Mucosa of stomach (tissue), 1 donor: Measurements from ENCODE around the gene FCHSD1.
A peak's percentile ranks its signal among the peaks of the same experiment; 100 is the strongest.
"Not testable (repeated sequence)": the region's sequence is repeated elsewhere in the genome, so short reads cannot be mapped to it uniquely, and the experiment has no call there.

Experiments
- H3K27me3 ChIP-seq: one replicate; pipeline ENCODE4 v1.7.0; 2013; ENCODE audit warnings: mild to moderate bottlenecking, low read length; ENCODE audit not compliant: control insufficient read depth, insufficient read depth
- H3K36me3 ChIP-seq: one replicate; pipeline ENCODE4 v1.7.0; 2013; ENCODE audit warnings: low read length; ENCODE audit not compliant: control insufficient read depth, insufficient read depth
- H3K4me1 ChIP-seq: one replicate; pipeline ENCODE4 v1.7.0; 2013; ENCODE audit warnings: mild to moderate bottlenecking, low read length; ENCODE audit not compliant: control insufficient read depth, insufficient read depth
- H3K4me3 ChIP-seq: one replicate; pipeline ENCODE4 v1.7.0; 2013; ENCODE audit warnings: low read length
- H3K9ac ChIP-seq: one replicate; pipeline ENCODE4 v1.7.0; 2013; ENCODE audit warnings: mild to moderate bottlenecking, low read length, moderate library complexity
- H3K9me3 ChIP-seq: one replicate; pipeline ENCODE4 v1.7.0; 2013; ENCODE audit warnings: mild to moderate bottlenecking, low read length, moderate library complexity; ENCODE audit not compliant: control insufficient read depth
- donor health status: Pancreatic carcinoma.

FCHSD1 gene

DNA sequence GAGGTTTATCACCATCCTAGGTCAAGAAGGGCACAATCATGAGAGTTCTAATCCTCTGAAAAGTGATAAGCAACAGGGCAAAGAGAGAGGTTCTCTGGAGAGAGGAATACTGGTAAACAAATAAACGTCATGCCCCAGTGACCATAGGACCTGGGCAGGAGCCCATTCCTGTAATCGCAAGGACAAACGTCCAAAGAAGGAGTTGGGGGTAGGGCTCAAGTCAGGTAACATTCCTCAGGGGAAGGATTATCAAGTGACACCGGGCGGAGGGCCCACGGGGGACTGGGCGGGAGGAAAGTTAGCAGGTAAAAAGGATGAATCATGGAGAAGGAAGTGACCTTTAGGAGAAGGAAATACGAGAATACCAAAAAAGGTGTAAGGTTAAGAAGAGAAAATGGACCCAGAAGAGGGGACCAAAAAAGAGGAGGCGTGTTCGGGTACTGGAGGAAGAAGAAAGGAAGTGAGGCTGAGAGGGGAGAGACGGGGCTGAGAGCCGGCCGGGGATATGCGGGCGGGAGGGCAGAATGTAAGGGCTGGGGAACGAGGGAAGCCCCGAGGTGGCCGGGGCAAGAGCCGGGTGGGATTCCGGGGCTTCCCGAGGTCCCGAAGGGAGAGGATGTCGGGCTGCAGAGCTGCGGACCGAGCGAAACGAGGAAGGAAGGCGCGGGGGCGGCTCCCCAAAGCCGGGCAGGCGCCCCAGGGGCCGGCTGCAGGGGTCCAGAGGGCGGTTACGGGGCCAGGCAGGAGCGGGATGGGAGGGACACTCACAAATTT lies 33.0 kb downstream of the FCHSD1 start:
- peak overlapping the region; percentile 29 for H3K4me3 ChIP-seq
- H3K4me1 ChIP-seq: peaks cover 26% of the 10 kb centered on the region
- H3K9me3 ChIP-seq: no peaks in the 10 kb centered on the region
- H3K36me3 ChIP-seq: no peaks in the 10 kb centered on the region
- H3K27me3 ChIP-seq: no peaks in the 10 kb centered on the region
- peak overlapping the region; percentile 89 for H3K9ac ChIP-seq

DNA sequence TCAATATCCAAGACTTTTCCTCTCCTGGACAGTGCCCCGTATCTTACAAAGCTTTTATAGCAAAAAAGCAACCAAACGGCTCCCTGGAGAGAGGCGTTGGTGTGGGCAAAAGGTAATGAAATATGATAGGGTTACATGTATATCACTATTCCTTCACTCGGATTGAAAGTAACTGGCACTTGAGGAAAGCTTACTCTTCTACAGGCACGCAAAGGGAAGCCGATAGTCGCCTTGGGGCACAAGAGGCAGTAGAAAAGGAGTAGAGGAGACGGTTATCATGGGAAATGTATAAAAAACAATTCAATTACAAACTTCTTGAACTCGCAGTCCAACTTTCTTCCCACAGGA lies 33.6 kb downstream of the FCHSD1 start:
- Histone ChIP-seq H3K4me3 (peak overlapping the region; percentile 29), H3K9me3 (no peaks in the 10 kb centered on the region), H3K36me3 (no peaks in the 10 kb centered on the region), H3K27me3 (no peaks in the 10 kb centered on the region), H3K4me1 (peaks cover 26% of the 10 kb centered on the region), H3K9ac (peak overlapping the region; percentile 89)

DNA sequence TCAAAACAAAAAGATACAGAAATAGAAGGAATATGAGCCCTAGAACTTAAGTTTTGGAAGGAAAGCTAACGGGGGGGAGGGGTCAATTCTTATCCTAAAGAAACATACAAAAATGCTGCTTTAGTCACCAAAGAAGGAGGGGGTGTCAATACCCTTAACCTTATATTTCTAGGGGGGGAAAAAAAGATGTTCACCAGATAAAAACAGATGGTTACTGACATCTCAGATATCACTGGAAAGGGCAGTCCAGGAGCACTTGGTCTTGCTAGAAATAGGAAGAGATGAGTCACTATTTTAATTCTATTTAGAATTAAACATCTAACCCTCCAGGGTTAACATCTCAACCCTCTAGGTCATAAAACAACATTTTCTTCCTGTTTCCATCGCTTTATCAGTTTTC lies 34.1 kb downstream of the FCHSD1 start:
- Histone ChIP-seq H3K9me3 (no peaks in the 10 kb centered on the region), H3K9ac (peak overlapping the region; percentile 89), H3K36me3 (no peaks in the 10 kb centered on the region), H3K4me3 (peak overlapping the region; percentile 29), H3K27me3 (no peaks in the 10 kb centered on the region), H3K4me1 (peaks cover 30% of the 10 kb centered on the region)

DNA sequence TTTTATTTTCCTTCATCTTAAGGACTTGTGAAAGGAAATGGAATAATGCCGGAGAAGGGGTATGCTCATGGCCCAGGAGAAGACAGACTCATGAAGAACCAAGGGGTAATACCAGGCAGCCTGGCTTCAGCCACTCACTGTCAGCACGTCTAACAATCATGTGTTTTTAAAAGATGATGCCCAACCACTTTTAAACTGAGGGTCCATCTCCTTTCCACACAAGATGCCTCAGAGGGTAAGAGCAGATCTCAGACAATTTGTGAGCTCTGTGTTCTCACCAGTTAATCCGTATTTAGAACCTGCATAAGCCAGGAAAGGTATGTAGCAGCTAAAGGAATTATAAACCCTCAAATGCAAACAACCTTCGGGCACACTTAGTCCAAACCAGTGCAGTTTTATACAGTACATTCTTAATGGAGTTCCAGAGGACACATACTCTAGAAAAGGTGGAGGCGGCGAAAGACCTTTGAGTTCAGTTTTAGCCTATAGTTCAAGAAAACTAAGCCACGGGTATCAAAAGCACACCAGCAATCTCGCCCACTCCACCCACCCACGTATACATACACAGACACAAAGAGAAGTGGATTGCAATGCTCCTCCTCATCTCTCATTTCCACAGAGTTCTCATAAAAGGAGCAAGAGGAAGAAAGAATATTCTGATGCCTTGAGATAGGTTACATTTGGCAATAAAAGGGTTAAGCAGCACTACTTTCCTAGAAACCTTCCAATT lies 35.1 kb downstream of the FCHSD1 start:
- Histone ChIP-seq H3K9ac (no peak overlapping the region), H3K27me3 (no peaks in the 10 kb centered on the region), H3K4me1 (peaks cover 31% of the 10 kb centered on the region), H3K9me3 (no peaks in the 10 kb centered on the region), H3K4me3 (no peak overlapping the region), H3K36me3 (no peaks in the 10 kb centered on the region)

DNA sequence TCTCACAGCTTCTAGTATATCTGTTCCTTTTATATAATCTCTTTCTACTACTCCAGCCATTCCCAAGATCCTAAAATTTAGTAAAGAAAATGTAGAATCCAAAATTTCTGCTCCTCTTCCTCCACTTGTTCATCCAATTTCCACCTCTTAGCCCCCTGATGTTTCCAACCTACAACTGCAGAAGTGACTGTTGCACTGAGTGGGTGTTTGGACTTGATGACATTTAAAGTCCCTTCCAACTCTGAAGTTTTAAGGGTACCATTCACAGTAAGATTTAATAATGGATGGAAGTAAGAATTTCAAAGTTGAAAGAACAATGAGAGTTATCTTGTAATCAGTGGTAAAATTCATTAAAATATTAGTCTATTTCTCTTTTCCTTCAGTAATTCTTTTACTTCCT lies 37.9 kb downstream of the FCHSD1 start:
- H3K9me3 ChIP-seq: no peaks in the 10 kb centered on the region
- H3K4me3 ChIP-seq: no peak overlapping the region
- H3K36me3 ChIP-seq: no peaks in the 10 kb centered on the region
- no peak overlapping the region for H3K9ac ChIP-seq
- H3K4me1 ChIP-seq: peaks cover 48% of the 10 kb centered on the region
- H3K27me3 ChIP-seq: no peaks in the 10 kb centered on the region

DNA sequence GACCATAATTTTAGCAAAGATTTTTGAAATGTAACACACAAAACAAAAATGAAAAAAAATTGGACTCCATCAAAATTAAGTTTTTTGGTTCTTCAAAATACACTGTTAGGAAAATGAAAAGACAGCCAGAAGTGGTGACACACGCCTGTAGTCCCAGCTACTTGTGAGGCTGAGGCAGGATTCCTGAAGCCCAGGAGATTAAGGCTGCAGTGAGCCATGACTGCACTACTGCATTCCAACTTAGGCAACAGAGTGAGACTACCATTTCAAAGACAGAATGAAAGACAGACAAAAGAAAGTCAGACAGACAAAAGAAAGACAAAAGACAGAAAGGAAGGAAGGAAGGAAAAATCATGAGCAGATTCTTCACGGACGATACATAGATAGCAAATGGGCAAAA lies 39.9 kb downstream of the FCHSD1 start:
- no peaks in the 10 kb centered on the region for H3K36me3 ChIP-seq
- H3K4me1 ChIP-seq: peaks cover 47% of the 10 kb centered on the region
- H3K9me3 ChIP-seq: no peaks in the 10 kb centered on the region
- H3K4me3 ChIP-seq: no peak overlapping the region
- H3K27me3 ChIP-seq: no peaks in the 10 kb centered on the region
- no peak overlapping the region for H3K9ac ChIP-seq

DNA sequence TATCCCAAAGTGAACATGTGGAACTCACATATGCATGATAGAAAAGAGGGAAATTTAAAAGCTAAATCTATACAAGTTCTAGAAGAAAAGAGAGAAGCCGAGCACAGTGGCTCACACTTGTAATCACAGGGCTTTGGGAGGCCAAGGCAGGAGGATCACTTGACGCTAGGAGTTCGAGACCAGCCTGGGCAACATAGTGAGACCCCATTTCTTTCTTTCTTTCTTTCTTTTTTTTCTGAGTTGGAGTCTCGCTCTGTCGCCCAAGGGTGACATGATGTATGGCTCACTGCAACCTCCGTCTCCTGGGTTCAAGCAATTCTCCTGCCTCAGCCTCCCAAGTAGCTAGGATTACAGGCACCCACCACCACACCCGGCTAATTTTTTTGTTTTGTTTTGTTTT lies 41.3 kb downstream of the FCHSD1 start:
- H3K9ac ChIP-seq, H3K27me3 ChIP-seq, H3K4me3 ChIP-seq, H3K9me3 ChIP-seq, H3K36me3 ChIP-seq: not testable (repeated sequence)
- H3K4me1 ChIP-seq: peaks cover 45% of the 10 kb centered on the region

DNA sequence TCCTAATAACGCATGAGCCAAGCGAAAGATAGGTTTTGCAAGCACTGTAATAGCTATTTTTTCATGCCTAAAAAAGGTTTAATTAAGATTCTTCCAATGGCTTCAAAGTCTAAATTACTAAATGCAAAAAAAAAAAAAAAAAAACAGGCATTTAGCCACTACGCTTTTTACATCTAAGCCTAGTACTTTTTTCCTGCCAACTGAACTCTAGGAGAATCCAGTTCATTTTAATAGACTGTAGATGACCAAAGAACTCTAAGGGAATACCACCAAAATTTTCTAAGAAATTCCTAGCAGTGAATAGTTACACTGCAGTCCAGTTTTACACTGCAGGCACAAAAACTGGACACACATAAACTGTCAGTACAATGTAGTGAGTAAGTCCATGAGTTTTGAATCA lies 42.2 kb downstream of the FCHSD1 start:
- Histone ChIP-seq H3K9me3 (no peaks in the 10 kb centered on the region), H3K27me3 (no peaks in the 10 kb centered on the region), H3K36me3 (no peaks in the 10 kb centered on the region), H3K4me1 (peaks cover 51% of the 10 kb centered on the region), H3K4me3 (no peak overlapping the region), H3K9ac (no peak overlapping the region)

DNA sequence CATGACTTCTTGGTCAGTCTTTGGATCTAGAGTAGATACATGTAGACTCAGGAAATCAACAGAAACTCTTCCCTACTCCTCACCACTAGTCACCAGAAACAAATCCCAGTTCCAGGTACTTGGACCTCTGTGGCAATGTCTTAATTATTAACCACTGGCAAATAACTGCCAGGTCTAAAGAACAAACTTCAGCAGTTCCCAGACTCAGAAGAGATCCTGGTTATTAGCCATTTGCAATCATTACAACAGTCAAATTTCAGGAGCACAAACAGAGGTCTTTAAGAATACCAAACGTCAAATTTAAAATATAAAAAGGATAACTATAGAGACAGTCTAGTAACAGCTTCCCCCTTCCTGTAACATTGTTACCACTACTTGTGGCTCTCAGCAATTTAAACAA lies 42.7 kb downstream of the FCHSD1 start:
- H3K9me3 ChIP-seq: no peaks in the 10 kb centered on the region
- H3K36me3 ChIP-seq: no peaks in the 10 kb centered on the region

DNA sequence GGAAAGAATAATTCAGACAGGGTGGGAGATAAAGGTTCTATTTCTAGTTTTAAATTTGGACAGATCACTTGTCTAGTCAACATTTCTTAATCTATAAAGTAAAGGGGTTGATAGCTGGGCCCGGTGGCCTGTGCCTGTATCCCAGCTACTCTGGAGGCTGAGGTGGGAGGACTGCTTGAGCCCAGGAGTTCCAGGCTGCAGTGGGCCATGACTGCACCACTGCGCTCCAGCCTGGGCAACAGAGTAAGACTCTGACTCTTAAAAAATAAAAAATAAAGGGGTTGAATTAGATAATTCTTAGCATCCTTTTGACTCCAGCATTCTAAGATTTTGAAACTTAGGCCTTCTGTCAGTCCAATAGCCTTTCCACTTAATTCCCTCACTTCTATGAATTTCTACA lies 43.2 kb downstream of the FCHSD1 start:
- Histone ChIP-seq H3K4me3 (no peak overlapping the region), H3K27me3 (no peaks in the 10 kb centered on the region), H3K9me3 (no peaks in the 10 kb centered on the region), H3K36me3 (no peaks in the 10 kb centered on the region), H3K4me1 (peaks cover 50% of the 10 kb centered on the region), H3K9ac (peak overlapping the region; percentile 25)

More for the DNA sequence above, 42.7 kb downstream of the FCHSD1 start:
- Histone ChIP-seq H3K4me1 (peaks cover 51% of the 10 kb centered on the region), H3K4me3 (no peak overlapping the region), H3K9ac (peak overlapping the region; percentile 25), H3K27me3 (no peaks in the 10 kb centered on the region)

DNA sequence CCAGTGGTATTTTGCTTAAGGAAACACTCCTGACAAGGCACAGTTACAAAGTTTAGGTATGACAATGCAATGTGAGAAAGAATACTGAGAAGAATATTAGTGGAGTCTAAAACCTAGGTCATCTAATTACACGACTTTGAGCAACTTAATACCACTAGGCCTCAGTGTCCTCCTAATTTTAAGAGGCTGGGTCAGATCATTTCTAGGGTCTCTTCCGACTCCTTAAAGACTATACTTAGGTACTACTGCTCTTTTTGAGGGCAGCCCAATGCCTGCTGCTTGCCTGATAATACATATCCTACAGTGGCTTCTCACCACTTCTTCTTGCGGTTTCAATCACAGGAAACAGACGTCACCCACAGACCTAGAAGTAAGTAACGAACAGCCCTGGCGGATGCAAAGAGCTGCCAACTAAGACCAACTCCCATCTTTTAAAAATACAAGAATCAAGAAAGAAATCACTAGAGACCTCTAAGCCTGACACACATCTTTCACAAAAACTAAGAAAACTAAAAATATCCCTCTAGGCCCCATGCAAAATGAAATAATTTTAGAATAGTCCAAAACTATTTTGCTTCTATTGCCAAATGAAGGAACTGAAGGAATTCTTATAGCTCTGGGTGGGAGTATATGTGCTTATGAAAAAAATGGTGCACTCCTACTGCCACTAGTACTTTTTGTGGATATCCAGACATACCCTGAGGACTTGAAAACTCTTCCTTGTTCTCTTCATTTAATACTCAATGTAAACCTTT lies 45.5 kb downstream of the FCHSD1 start:
- H3K9ac ChIP-seq: no peak overlapping the region

More for the DNA sequence above, 45.5 kb downstream of the FCHSD1 start:
- no peak overlapping the region for H3K4me3 ChIP-seq
- H3K9me3 ChIP-seq: no peaks in the 10 kb centered on the region
- no peaks in the 10 kb centered on the region for H3K27me3 ChIP-seq
- H3K36me3 ChIP-seq: no peaks in the 10 kb centered on the region
- peaks cover 45% of the 10 kb centered on the region for H3K4me1 ChIP-seq
